RWPE2 (cell line): ENCODE results near the gene DTWD1.

Experiments used
- ATAC-seq: fragments of 200-7000 bp; cut with Tn5 transposase; 3 replicates; pipeline ENCODE4 v1.9.1; 2021; ENCODE audit warnings: low read depth
- DNase-seq: peaks from one replicate; pipeline ENCODE4 v3.0.0-alpha.2; 2020; ENCODE audit warnings: low spot score
- H3K27ac ChIP-seq: fragments of 450-650 bp; 2 replicates; pipeline ENCODE4 v1.5.1; 2017; ENCODE audit warnings: mild to moderate bottlenecking; ENCODE audit not compliant: poor library complexity, severe bottlenecking
- H3K27me3 ChIP-seq: fragments of 250-450 bp; sonication (Bioruptor Pico); 2 replicates; pipeline ENCODE4 v1.5.1; 2021; ENCODE audit warnings: mild to moderate bottlenecking, moderate library complexity; ENCODE audit not compliant: insufficient read depth, poor library complexity, severe bottlenecking
- H3K36me3 ChIP-seq: fragments of 250-450 bp; sonication (Bioruptor Pico); 2 replicates; pipeline ENCODE4 v1.5.1; 2020; ENCODE audit warnings: low read depth, mild to moderate bottlenecking, moderate library complexity
- H3K4me1 ChIP-seq: fragments of 250-450 bp; sonication (Bioruptor Pico); 2 replicates; pipeline ENCODE4 v1.5.1; 2021; ENCODE audit warnings: mild to moderate bottlenecking, moderate library complexity; ENCODE audit not compliant: insufficient read depth, poor library complexity, severe bottlenecking
- H3K4me3 ChIP-seq: fragments of 250-450 bp; sonication (Bioruptor Pico); 2 replicates; pipeline ENCODE4 v1.5.1; 2021; ENCODE audit warnings: mild to moderate bottlenecking, moderate library complexity; ENCODE audit not compliant: severe bottlenecking
- H3K9me3 ChIP-seq: fragments of 250-450 bp; sonication (Bioruptor Pico); 2 replicates; pipeline ENCODE4 v1.5.1; 2021; ENCODE audit warnings: mild to moderate bottlenecking, moderate library complexity; ENCODE audit not compliant: severe bottlenecking
- TF ChIP-seq, protein P1 (sequence below): fragments of 450-650 bp; IDR thresholded peaks from one replicate; pipeline ENCODE4 v1.5.1; 2017; ENCODE audit warnings: mild to moderate bottlenecking, moderate library complexity; ENCODE audit not compliant: poor library complexity, severe bottlenecking

The DTWD1 gene

DNA sequence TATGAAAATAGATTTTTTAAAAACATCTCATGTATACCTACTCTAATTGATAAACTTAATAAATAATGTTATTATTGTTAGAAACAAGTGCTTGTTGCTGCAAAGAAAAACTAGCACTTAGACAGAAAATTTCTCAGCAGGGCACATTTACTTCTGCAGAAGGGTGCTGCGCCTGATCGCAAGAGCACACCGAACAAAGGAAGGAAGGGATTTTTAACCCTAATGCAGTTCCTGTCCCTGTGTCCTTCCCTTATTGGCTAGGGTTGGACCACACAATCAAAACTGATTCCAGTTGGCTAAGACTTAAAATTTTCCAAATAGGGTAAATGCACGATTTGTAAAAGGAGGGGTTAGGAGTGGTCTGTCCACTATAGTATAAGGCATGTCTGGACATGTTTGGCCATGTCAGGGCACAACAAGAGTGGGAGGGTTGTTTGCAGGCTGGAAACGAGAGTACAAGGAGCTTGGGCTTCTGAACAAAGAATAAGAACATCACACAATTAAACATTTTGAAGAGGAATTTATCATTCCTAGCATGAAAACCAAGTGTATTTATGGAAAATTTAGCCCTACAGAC, 4.7 kb downstream of the DTWD1 start:
- DNase-seq (no peak), ATAC-seq (no peak)
- H3K27me3 ChIP-seq = no peaks in the 10 kb centered on the region
- H3K36me3 ChIP-seq = peaks cover 70% of the 10 kb centered on the region
- TF ChIP-seq, protein P1, sequence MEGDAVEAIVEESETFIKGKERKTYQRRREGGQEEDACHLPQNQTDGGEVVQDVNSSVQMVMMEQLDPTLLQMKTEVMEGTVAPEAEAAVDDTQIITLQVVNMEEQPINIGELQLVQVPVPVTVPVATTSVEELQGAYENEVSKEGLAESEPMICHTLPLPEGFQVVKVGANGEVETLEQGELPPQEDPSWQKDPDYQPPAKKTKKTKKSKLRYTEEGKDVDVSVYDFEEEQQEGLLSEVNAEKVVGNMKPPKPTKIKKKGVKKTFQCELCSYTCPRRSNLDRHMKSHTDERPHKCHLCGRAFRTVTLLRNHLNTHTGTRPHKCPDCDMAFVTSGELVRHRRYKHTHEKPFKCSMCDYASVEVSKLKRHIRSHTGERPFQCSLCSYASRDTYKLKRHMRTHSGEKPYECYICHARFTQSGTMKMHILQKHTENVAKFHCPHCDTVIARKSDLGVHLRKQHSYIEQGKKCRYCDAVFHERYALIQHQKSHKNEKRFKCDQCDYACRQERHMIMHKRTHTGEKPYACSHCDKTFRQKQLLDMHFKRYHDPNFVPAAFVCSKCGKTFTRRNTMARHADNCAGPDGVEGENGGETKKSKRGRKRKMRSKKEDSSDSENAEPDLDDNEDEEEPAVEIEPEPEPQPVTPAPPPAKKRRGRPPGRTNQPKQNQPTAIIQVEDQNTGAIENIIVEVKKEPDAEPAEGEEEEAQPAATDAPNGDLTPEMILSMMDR = no peak
- H3K4me3 ChIP-seq = no peak overlapping the region
- peaks cover 26% of the 10 kb centered on the region for H3K4me1 ChIP-seq
- peak overlapping the region; percentile 86 for H3K27ac ChIP-seq
- peaks cover 5% of the 10 kb centered on the region for H3K9me3 ChIP-seq

DNA sequence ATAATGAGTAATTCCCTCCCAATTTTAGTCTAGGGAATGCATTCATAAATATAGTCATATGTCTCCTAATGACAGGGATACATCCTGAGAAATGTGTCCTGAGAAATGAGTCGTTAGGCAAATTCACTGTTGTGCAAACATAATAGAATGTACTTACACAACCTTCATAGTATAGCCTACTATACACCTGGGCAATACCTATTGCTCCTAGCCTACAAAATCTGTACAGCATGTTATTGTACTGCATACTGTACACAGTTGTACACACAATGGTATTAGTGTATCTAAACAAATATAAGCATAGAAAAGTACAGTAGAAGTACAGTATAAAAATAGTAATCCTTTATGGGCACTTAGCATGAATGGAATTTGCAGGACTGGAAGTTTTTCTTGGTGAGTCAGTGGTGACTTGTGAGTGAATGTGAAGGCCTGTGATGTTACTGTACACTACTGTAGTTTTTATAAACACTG, 6.6 kb downstream of the DTWD1 start:
- Histone ChIP-seq H3K4me3 (no peak overlapping the region), H3K27me3 (no peaks in the 10 kb centered on the region), H3K4me1 (peaks cover 21% of the 10 kb centered on the region), H3K27ac (peak overlapping the region; percentile 86), H3K9me3 (peaks cover 5% of the 10 kb centered on the region), H3K36me3 (peaks cover 89% of the 10 kb centered on the region)
- TF ChIP-seq, protein P1 = no peak
- ATAC-seq (peak; percentile 95), DNase-seq (no peak)

DNA sequence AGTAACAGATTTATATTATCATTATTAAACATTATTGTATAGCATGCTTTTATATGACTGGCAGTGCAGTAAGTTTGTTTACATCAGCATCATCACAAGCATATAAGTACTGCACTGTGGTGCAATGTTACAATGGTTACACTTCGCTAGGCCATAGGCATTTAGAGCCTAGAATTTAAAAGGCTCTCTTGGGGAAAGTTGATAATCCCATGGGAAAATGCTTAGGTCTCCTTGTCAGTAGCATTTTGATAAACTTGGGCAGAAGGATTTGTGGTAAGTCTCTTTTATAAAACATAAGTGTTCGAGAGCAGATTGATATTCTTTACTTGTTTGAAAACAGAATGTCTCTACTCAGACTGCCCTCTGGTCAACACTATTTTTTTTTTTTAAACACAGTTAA, 7.5 kb downstream of the DTWD1 start:
- H3K27ac ChIP-seq = peak overlapping the region; percentile 86
- ATAC-seq = no peak
- peaks cover 5% of the 10 kb centered on the region for H3K9me3 ChIP-seq
- H3K27me3 ChIP-seq = no peaks in the 10 kb centered on the region
- TF ChIP-seq, protein P1 = no peak
- H3K4me3 ChIP-seq = no peak overlapping the region
- peaks cover 95% of the 10 kb centered on the region for H3K36me3 ChIP-seq
- DNase-seq = no peak
- H3K4me1 ChIP-seq = peaks cover 21% of the 10 kb centered on the region

DNA sequence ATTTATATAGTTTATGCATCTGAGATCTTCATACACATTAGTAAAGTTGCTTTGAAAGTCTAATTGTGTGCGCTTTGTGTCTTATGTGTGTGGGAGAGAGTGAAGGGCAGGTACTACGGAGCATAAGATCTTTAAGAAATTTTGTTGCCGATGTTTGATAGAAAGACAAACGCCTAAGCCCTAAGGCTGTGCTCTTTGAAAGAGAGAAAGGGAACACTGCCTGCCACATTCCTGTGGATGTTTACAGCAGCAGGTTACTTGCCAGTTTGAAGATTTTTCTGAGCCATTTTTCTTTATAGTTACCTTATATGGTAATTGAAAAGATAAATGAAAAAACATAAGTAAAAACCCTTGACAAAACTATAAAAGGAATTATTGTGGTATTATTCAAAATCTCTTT, 17.0 kb downstream of the DTWD1 start:
- no peaks in the 10 kb centered on the region for H3K9me3 ChIP-seq
- TF ChIP-seq, protein P1 = no peak
- peaks cover 86% of the 10 kb centered on the region for H3K36me3 ChIP-seq
- no peak overlapping the region for H3K4me3 ChIP-seq
- DNase-seq (no peak), ATAC-seq (no peak)
- H3K27ac ChIP-seq = no peak overlapping the region
- no peaks in the 10 kb centered on the region for H3K27me3 ChIP-seq
- no peaks in the 10 kb centered on the region for H3K4me1 ChIP-seq

DNA sequence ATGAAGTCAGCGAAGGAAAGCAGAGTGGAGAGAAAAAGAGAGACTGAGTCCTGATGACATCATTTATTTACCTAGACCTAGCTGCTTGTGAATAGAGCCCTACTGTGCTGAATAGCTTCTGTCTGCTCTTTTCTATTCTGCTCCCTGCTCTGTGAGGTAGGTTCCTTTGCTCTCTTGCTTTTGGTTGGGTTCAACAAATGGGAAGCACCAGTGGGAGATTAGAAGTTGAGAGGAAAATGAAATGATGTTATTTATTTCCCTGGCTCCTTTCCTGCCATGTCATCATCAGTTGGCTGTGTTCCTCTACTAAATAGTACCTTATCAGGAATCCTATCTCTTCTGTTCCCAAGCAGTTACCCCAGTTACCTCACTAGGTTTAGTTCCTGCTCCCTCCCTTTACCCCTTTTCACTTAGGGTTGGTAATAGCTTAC, 23.5 kb downstream of the DTWD1 start:
- ATAC-seq = no peak
- no peak overlapping the region for H3K27ac ChIP-seq
- H3K9me3 ChIP-seq = no peaks in the 10 kb centered on the region
- peaks cover 9% of the 10 kb centered on the region for H3K4me1 ChIP-seq
- H3K27me3 ChIP-seq = no peaks in the 10 kb centered on the region
- no peak overlapping the region for H3K4me3 ChIP-seq
- TF ChIP-seq, protein P1 = no peak
- no peak for DNase-seq
- peaks cover 45% of the 10 kb centered on the region for H3K36me3 ChIP-seq
